K562 (cell line): ENCODE data around the gene CUEDC2. TPM values are rescaled to one million over a fixed set of nuclear protein-coding genes. Genes with fewer than 3 reads are reported as not detected.
A peak's percentile ranks its signal among the peaks of the same experiment; 100 is the strongest.

Experiments used
- CBX2 ChIP-seq: fragments of 200-600 bp; sonication (generic); IDR thresholded peaks from one replicate; pipeline ENCODE4 v1.6.1; 2012; ENCODE audit warnings: mild to moderate bottlenecking, low read length, inconsistent platforms; ENCODE audit not compliant: insufficient read depth, poor library complexity, severe bottlenecking
- CBX8 ChIP-seq: fragments of 200-600 bp; sonication (generic); IDR thresholded peaks from 2 replicates; pipeline ENCODE4 v1.6.1; 2012; ENCODE audit warnings: borderline replicate concordance, mixed run types, low read depth, mild to moderate bottlenecking, moderate library complexity, mixed read lengths, low read length, control low read depth, inconsistent platforms; ENCODE audit not compliant: poor library complexity, severe bottlenecking; ENCODE audit errors: extremely low read depth
- ELF1 ChIP-seq: fragments of 200-800 bp; sonication (Bioruptor generic); IDR thresholded peaks from 2 replicates; pipeline ENCODE4 v1.6.1; 2016; ENCODE audit warnings: missing genetic modification characterization, missing compliant biosample characterization
- ESRRA ChIP-seq: fragments of 450-650 bp; IDR thresholded peaks from 2 replicates; pipeline ENCODE4 v1.6.1; 2014; ENCODE audit warnings: low read depth, mild to moderate bottlenecking, moderate library complexity, borderline replicate concordance
- HINFP ChIP-seq: fragments of 450-650 bp; conservative IDR thresholded peaks from 2 replicates; pipeline ENCODE4 v1.6.1; 2016; ENCODE audit warnings: missing genetic modification characterization, low read depth, mild to moderate bottlenecking, control low read depth, missing compliant biosample characterization
- HMGN3 ChIP-seq: IDR thresholded peaks from 2 replicates; pipeline ENCODE4 v1.6.1; 2011; ENCODE audit warnings: borderline replicate concordance, low read depth, mild to moderate bottlenecking, mixed read lengths, low read length; ENCODE audit not compliant: insufficient read length; ENCODE audit errors: extremely low read depth
- HSF4 ChIP-seq: fragments of 250-450 bp; sonication (Bioruptor Pico); IDR thresholded peaks from 2 replicates; pipeline ENCODE4 v2.1.2; 2022; ENCODE audit warnings: mild to moderate bottlenecking, moderate library complexity, borderline replicate concordance
- MEF2A ChIP-seq: IDR thresholded peaks from 2 replicates; pipeline ENCODE4 v1.6.1; 2011; ENCODE audit warnings: low read depth, mild to moderate bottlenecking, low read length, moderate library complexity; ENCODE audit not compliant: control insufficient read depth
- NCOA1 ChIP-seq: fragments of 450-650 bp; IDR thresholded peaks from 2 replicates; pipeline ENCODE4 v1.6.1; 2016; ENCODE audit warnings: low read depth
- PHF8 ChIP-seq: fragments of 200-600 bp; sonication (generic); IDR thresholded peaks from 2 replicates; pipeline ENCODE4 v1.6.1; 2012; ENCODE audit warnings: mixed run types, mild to moderate bottlenecking, inconsistent platforms, low read length, moderate library complexity, borderline replicate concordance
- RAD21 ChIP-seq, 2 experiments: fragments of 250-450 bp in 1 of 2; fragments of 450-650 bp in 1 of 2; sonication (Bioruptor Pico) in 1 of 2; formaldehyde crosslinking in 1 of 2; IDR thresholded peaks in 1 of 2; conservative IDR thresholded peaks in 1 of 2; 2 replicates each; pipeline versions ENCODE4 v1.4.0 to v1.8.0; 2020 to 2022; ENCODE audit warnings: mild to moderate bottlenecking in 2 of 2, moderate library complexity in 1 of 2
- RFX1 ChIP-seq: fragments of 450-650 bp; IDR thresholded peaks from 2 replicates; pipeline ENCODE4 v1.6.1; 2016; ENCODE audit warnings: mild to moderate bottlenecking, moderate library complexity
- RUNX1 ChIP-seq: sonication (generic); IDR thresholded peaks from 2 replicates; pipeline ENCODE4 v1.6.1; 2016; ENCODE audit warnings: antibody characterized with exemption, low read depth
- STAG1 ChIP-seq: sonication (generic); formaldehyde crosslinking; IDR thresholded peaks from 2 replicates; pipeline ENCODE4 v1.5.0; 2020; ENCODE audit warnings: missing genetic modification reagents, borderline replicate concordance
- SUPT5H ChIP-seq: fragments of 450-650 bp; IDR thresholded peaks from 2 replicates; pipeline ENCODE4 v1.6.1; 2016
- TCF7 ChIP-seq: sonication (generic); IDR thresholded peaks from 2 replicates; pipeline ENCODE4 v1.6.1; 2016; ENCODE audit warnings: antibody characterized with exemption, borderline replicate concordance
- THRAP3 ChIP-seq: fragments of 450-650 bp; IDR thresholded peaks from 2 replicates; pipeline ENCODE4 v1.6.1; 2016; ENCODE audit warnings: mild to moderate bottlenecking, inconsistent platforms, borderline replicate concordance
- U2AF2 ChIP-seq: fragments of 200-400 bp; formaldehyde crosslinking; optimal IDR thresholded peaks from 2 replicates; pipeline ENCODE3; 2017; ENCODE audit warnings: low read depth, mild to moderate bottlenecking, low read length
- ZBED1 ChIP-seq: IDR thresholded peaks from 2 replicates; pipeline ENCODE4 v1.6.1; 2014
- ZNF384 ChIP-seq: IDR thresholded peaks from 2 replicates; pipeline ENCODE4 v1.6.1; 2012; ENCODE audit warnings: low read depth, low read length, improper control_type of control experiment
- ZNF41 ChIP-seq: fragments of 250-450 bp; sonication (Bioruptor Pico); conservative IDR thresholded peaks from 2 replicates; pipeline ENCODE4 v1.4.0; 2020; ENCODE audit warnings: mild to moderate bottlenecking
- ZNF431 ChIP-seq: sonication (generic); formaldehyde crosslinking; IDR thresholded peaks from 2 replicates; pipeline ENCODE4 v1.8.0; 2022; ENCODE audit warnings: mild to moderate bottlenecking, missing genetic modification reagents
- ZNF444 ChIP-seq: fragments of 250-450 bp; sonication (Bioruptor Pico); IDR thresholded peaks from 2 replicates; pipeline ENCODE4 v1.4.0; 2020; ENCODE audit warnings: mild to moderate bottlenecking, moderate library complexity
- ZNF551 ChIP-seq: fragments of 250-450 bp; sonication (Bioruptor Pico); IDR thresholded peaks from 2 replicates; pipeline ENCODE4 v1.5.0; 2021; ENCODE audit warnings: mild to moderate bottlenecking, moderate library complexity
- ZNF696 ChIP-seq: fragments of 250-450 bp; sonication (Bioruptor Pico); conservative IDR thresholded peaks from 2 replicates; pipeline ENCODE4 v1.4.0; 2020; ENCODE audit warnings: mild to moderate bottlenecking, moderate library complexity
- ZNF707 ChIP-seq: fragments of 250-450 bp; sonication (Bioruptor Pico); conservative IDR thresholded peaks from 2 replicates; pipeline ENCODE4 v1.8.0; 2022; ENCODE audit warnings: inconsistent platforms, mild to moderate bottlenecking, moderate library complexity
- ZNF778 ChIP-seq: fragments of 450-650 bp; formaldehyde crosslinking; IDR thresholded peaks from 2 replicates; pipeline ENCODE4 v1.4.0; 2020; ENCODE audit warnings: mild to moderate bottlenecking, moderate library complexity
- ZNF79 ChIP-seq: fragments of 250-450 bp; sonication (Bioruptor Pico); IDR thresholded peaks from 2 replicates; pipeline ENCODE4 v1.4.0; 2020; ENCODE audit warnings: low read depth, mild to moderate bottlenecking, moderate library complexity
- polyA plus RNA-seq, 8 experiments: library from polyadenylated mRNA; depleted of rRNA in 4 of 8; stranded (reverse) in 5 of 8; unstranded in 3 of 8; fragments of >200 nt; fragmentation: Nextera tagmentation in 2 of 8; fragmentation: Illumina TruSeq in 1 of 8; extraction: Ambion mirVana in 2 of 8; extraction: Trizol in 1 of 8; gene quantifications; 2 replicates each; pipeline versions ENCODE4 v1.2.1 to v1.2.3, GENCODE V29; 2011 to 2014; ENCODE audit warnings: inconsistent platforms in 1 of 8, missing spikeins in 1 of 8
- total RNA-seq, 7 experiments: library from RNA; depleted of rRNA in 6 of 7; stranded (reverse); fragments of >200 nt in 6 of 7; fragmentation: Illumina TruSeq in 2 of 7; extraction: Trizol in 2 of 7; gene quantifications; 2 replicates each; pipeline versions ENCODE4 v1.2.1 to v1.2.3, GENCODE V29; 2011 to 2021; ENCODE audit warnings: low replicate concordance in 1 of 7
- TF ChIP-seq, protein P1 (sequence below): sonication (generic); formaldehyde crosslinking; IDR thresholded peaks from 2 replicates; pipeline ENCODE4 v1.8.0; 2023; ENCODE audit warnings: mild to moderate bottlenecking, missing genetic modification reagents

CUEDC2 gene
- total and polyA plus RNA-seq, 9 of the 15 experiments (the other 6 are each of a cell fraction or from before 2014, with no cell fraction given), result 8.5 to 48.9 (median 27.4) TPM

DNA sequence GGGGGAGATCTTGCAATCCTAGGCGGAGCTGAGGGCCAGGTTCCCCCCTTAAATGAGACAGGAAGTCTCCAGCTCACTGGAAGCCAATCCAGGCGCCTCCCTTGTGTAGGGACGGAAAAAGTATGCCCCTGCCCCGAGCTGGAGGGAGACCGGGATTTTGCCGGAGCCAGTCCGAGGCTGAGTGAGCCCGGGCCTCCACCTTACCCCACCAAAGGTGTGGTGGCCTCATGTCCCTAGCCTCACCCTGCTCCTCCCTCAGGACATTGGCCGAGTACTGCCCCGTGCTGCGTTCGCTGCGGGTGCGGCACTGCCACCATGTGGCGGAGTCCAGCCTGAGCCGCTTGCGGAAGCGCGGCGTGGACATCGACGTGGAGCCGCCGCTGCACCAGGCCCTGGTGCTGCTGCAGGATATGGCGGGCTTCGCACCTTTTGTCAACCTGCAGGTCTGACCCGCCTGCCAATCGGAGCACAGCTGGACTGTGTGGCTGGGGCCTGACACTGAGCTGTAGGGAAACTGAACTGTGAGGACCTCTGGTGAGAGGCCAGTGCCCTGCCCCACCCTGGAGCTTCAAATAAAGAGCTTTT lies 9.7 kb downstream of the CUEDC2 start (continued):
- TF ChIP-seq RAD21 (CRISPR knock-in tag; conservative IDR thresholded peaks at IDR 0.05 in 1 of 2, IDR thresholded peaks at IDR 0.05 in 1 of 2) (peak; percentile 56 to 72), ESRRA (no peak; the same call in 1 of the 2 replicates), ZNF778 (CRISPR knock-in tag) (no peak), RUNX1 (no peak), HMGN3 (no peak), ZNF384 (peak; percentile 35; the same call in 1 of the 2 replicates), TCF7 (0 out of 2 replicates have a peak, but pooled peaks have one; percentile 48), ELF1 (tag) (peak; percentile 82), ZNF551 (no peak), HINFP (tag) (no peak), U2AF2 (no peak), PHF8 (no peak), STAG1 (no peak), ZNF79 (no peak), THRAP3 (no peak), SUPT5H (no peak), ZNF41 (no peak), MEF2A (no peak), CBX8 (no peak), NCOA1 (no peak), ZNF444 (CRISPR knock-in tag) (no peak), ZNF707 (no peak), ZNF431 (CRISPR knock-in tag) (no peak), CBX2 (no peak), HSF4 (CRISPR knock-in tag) (no peak), ZNF696 (CRISPR knock-in tag) (no peak), RFX1 (no peak), ZBED1 (no peak)
- TF ChIP-seq, protein P1, sequence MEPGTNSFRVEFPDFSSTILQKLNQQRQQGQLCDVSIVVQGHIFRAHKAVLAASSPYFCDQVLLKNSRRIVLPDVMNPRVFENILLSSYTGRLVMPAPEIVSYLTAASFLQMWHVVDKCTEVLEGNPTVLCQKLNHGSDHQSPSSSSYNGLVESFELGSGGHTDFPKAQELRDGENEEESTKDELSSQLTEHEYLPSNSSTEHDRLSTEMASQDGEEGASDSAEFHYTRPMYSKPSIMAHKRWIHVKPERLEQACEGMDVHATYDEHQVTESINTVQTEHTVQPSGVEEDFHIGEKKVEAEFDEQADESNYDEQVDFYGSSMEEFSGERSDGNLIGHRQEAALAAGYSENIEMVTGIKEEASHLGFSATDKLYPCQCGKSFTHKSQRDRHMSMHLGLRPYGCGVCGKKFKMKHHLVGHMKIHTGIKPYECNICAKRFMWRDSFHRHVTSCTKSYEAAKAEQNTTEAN (CRISPR knock-in tag), result no peak
